Neuronal stem cell (in vitro differentiated cells): ENCODE results near the gene THSD4.

Experiments used
- DNase-seq: peaks from one replicate; pipeline ENCODE4 v3.0.0-alpha.2; 2013; ENCODE audit warnings: low spot score
- H2AFZ ChIP-seq: one replicate; pipeline ENCODE4 v1.6.1; 2013; ENCODE audit warnings: mild to moderate bottlenecking, low read length, inconsistent platforms
- H2AK5ac ChIP-seq: 2 replicates; pipeline ENCODE4 v1.6.1; 2013; ENCODE audit warnings: low read depth, mild to moderate bottlenecking, inconsistent platforms, low read length, moderate library complexity, mixed read lengths
- H2BK120ac ChIP-seq: 2 replicates; pipeline ENCODE4 v1.6.1; 2013; ENCODE audit warnings: low read depth, mild to moderate bottlenecking, inconsistent platforms, low read length, moderate library complexity, mixed read lengths
- H2BK12ac ChIP-seq: one replicate; pipeline ENCODE4 v1.6.1; 2013; ENCODE audit warnings: low read length, inconsistent platforms
- H2BK15ac ChIP-seq: 2 replicates; pipeline ENCODE4 v1.6.1; 2013; ENCODE audit warnings: mild to moderate bottlenecking, low read length, inconsistent platforms, mixed read lengths
- H2BK5ac ChIP-seq: one replicate; pipeline ENCODE4 v1.6.1; 2013; ENCODE audit warnings: inconsistent platforms, mild to moderate bottlenecking, low read length, moderate library complexity
- H3K14ac ChIP-seq: one replicate; pipeline ENCODE4 v1.6.1; 2013; ENCODE audit warnings: low read length, inconsistent platforms
- H3K18ac ChIP-seq: 2 replicates; pipeline ENCODE4 v1.6.1; 2013; ENCODE audit warnings: low read length, inconsistent platforms
- H3K23ac ChIP-seq: 2 replicates; pipeline ENCODE4 v1.6.1; 2013; ENCODE audit warnings: low read depth, mild to moderate bottlenecking, mixed read lengths, low read length, inconsistent platforms; ENCODE audit not compliant: poor library complexity
- H3K27ac ChIP-seq: replicated peaks from 3 replicates; pipeline ENCODE4 v1.5.1; 2013; ENCODE audit warnings: low read length, inconsistent platforms
- H3K27me3 ChIP-seq, 3 experiments: 2 replicates each; pipeline ENCODE4 v1.6.1; 2013; ENCODE audit warnings: low read length in 3 of 3, mild to moderate bottlenecking in 2 of 3, inconsistent platforms in 1 of 3, low read depth in 1 of 3, mixed read lengths in 1 of 3, moderate library complexity in 1 of 3; ENCODE audit not compliant: control insufficient read depth in 3 of 3, insufficient read depth in 3 of 3
- H3K36me3 ChIP-seq, 2 donors: replicated peaks in 1 of 2; 2 replicates each; pipeline ENCODE4 v1.6.1; 2013; ENCODE audit warnings: low read length in 2 of 2; ENCODE audit not compliant: control insufficient read depth in 2 of 2, insufficient read depth in 2 of 2
- H3K4ac ChIP-seq: 2 replicates; pipeline ENCODE4 v1.6.1; 2013; ENCODE audit warnings: inconsistent platforms, mild to moderate bottlenecking, low read length, moderate library complexity
- H3K4me1 ChIP-seq, 2 donors: 1 replicate in 1 of 2; 2 replicates in 1 of 2; pipeline ENCODE4 v1.6.1; 2013; ENCODE audit warnings: low read length in 2 of 2, low read depth in 1 of 2; ENCODE audit not compliant: control insufficient read depth in 2 of 2, insufficient read depth in 1 of 2
- H3K4me2 ChIP-seq: one replicate; pipeline ENCODE4 v1.6.1; 2013; ENCODE audit warnings: mild to moderate bottlenecking, low read length, inconsistent platforms; ENCODE audit not compliant: insufficient read depth, poor library complexity, severe bottlenecking
- H3K4me3 ChIP-seq, 2 donors: 2 replicates each; pipeline ENCODE4 v1.5.1; 2013; ENCODE audit warnings: low read length in 2 of 2, mild to moderate bottlenecking in 2 of 2, inconsistent platforms in 1 of 2, moderate library complexity in 1 of 2
- H3K79me1 ChIP-seq: one replicate; pipeline ENCODE4 v1.6.1; 2013; ENCODE audit warnings: low read depth, mild to moderate bottlenecking, inconsistent platforms, low read length, moderate library complexity
- H3K9ac ChIP-seq: one replicate; pipeline ENCODE4 v1.6.1; 2013; ENCODE audit warnings: mild to moderate bottlenecking, low read depth, low read length, inconsistent platforms; ENCODE audit not compliant: poor library complexity
- H3K9me3 ChIP-seq, 2 donors: replicated peaks in 1 of 2; 2 replicates each; pipeline versions ENCODE3 to v1.6.1; 2013; ENCODE audit warnings: low read length in 2 of 2, mild to moderate bottlenecking in 2 of 2, inconsistent platforms in 1 of 2, low read depth in 1 of 2, mixed read lengths in 1 of 2, moderate library complexity in 1 of 2; ENCODE audit not compliant: control insufficient read depth in 2 of 2, insufficient read depth in 1 of 2
- H4K8ac ChIP-seq: one replicate; pipeline ENCODE4 v1.6.1; 2013; ENCODE audit warnings: low read depth, mild to moderate bottlenecking, inconsistent platforms, low read length, moderate library complexity
- H4K91ac ChIP-seq: one replicate; pipeline ENCODE4 v1.6.1; 2013; ENCODE audit warnings: low read length, low read depth, mild to moderate bottlenecking, inconsistent platforms; ENCODE audit not compliant: poor library complexity
- WGBS, 2 donors: extraction: QIAGEN DNeasy Blood & Tissue Kit; methylation state at CpG; one replicate each; pipeline ENCODE4 v1.1.7; 2013; ENCODE audit warnings: missing lambda C conversion rate in 2 of 2, mixed read lengths in 1 of 2; ENCODE audit not compliant: insufficient read length in 2 of 2, insufficient replicate concordance in 1 of 2; ENCODE audit errors: extremely low coverage in 2 of 2; 5-methylcytosine and 5-hydroxymethylcytosine counted together

THSD4 gene

DNA sequence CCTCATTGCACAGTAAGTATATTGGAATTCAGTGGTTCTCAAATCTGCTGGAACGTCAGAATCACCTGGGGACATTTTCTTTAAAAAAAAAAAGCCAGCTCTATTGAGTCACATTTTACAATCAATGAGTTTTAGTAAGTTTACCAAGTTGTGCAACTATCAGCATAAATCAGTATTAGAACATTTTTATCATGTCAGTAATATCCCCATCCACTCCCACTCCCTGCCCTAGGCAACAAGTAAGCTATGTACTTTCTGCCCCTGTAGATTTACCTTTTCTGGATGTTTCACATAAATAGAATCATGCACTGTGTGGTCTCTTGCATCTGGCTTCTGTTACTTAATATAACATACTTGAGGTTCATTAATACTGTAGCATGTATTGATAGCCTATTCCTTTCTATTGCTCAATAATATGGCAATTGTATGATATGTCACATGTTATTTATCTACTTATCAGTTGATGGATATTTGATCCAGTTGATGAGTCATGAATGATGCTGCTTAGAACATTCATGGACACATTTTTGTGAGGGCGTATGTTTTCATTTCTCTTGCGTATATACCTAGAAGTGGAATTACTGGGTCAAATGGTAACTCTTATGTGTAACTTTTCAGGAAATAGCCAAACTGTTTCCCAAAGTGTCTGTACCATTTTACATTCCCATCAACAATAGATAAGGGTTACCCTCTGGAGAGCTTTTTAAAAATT is 180.5 kb downstream of the THSD4 start:
- Histone ChIP-seq H2BK12ac (no peak overlapping the region), H3K18ac (no peak overlapping the region), H3K4me1 (peaks cover 0 to 4% of the 10 kb centered on the region in 2 donors), H2BK120ac (no peak overlapping the region), H3K9ac (no peak overlapping the region), H3K9me3 (no peaks in the 10 kb centered on the region), H3K4me3 (no peak overlapping the region), H3K4me2 (no peak overlapping the region), H2AFZ (no peak overlapping the region), H2AK5ac (no peak overlapping the region), H3K79me1 (no peaks in the 10 kb centered on the region), H2BK5ac (no peak overlapping the region), H3K4ac (no peak overlapping the region), H4K91ac (no peak overlapping the region), H2BK15ac (no peak overlapping the region), H3K27ac (no peak overlapping the region), H3K14ac (no peak overlapping the region), H4K8ac (no peak overlapping the region), H3K23ac (no peak overlapping the region), H3K36me3 (no peaks in the 10 kb centered on the region), H3K27me3 (no peaks in the 10 kb centered on the region)
- WGBS, 2 donors = no CpG with 5 or more reads among the region's 3 CpGs
- no peak for DNase-seq

DNA sequence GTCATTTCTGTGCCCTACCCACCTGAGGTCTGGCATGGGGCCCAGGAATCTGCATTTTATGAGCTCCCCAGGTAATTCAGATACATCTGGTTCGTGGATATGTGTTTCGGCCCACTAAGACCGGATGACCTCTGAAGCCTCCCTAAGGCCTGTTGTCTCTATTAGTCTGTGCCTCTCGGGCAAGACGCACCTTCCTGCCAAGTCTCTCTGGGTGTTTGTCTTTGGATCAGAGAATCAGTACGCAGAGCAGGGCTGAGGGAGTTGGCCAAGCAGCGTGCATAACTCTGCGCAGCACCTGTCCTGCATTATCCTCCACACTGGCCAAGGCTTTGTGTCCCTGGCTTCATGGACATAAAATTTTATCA is 181.0 kb downstream of the THSD4 start:
- no peak overlapping the region for H2AFZ ChIP-seq
- no peak overlapping the region for H2BK120ac ChIP-seq
- no peak overlapping the region for H4K8ac ChIP-seq
- no peak overlapping the region for H2BK12ac ChIP-seq
- H3K14ac ChIP-seq = no peak overlapping the region
- WGBS, 2 donors = no CpG with 5 or more reads among the region's 8 CpGs
- H3K27ac ChIP-seq = no peak overlapping the region
- H3K4me3 ChIP-seq = no peak overlapping the region
- DNase-seq = no peak
- H3K9me3 ChIP-seq = no peaks in the 10 kb centered on the region
- no peak overlapping the region for H3K9ac ChIP-seq
- no peak overlapping the region for H3K4me2 ChIP-seq
- no peak overlapping the region for H2AK5ac ChIP-seq
- H3K79me1 ChIP-seq = no peaks in the 10 kb centered on the region
- H3K36me3 ChIP-seq = no peaks in the 10 kb centered on the region
- H3K18ac ChIP-seq = no peak overlapping the region
- no peak overlapping the region for H2BK15ac ChIP-seq
- no peak overlapping the region for H3K23ac ChIP-seq
- no peak overlapping the region for H4K91ac ChIP-seq
- peaks cover 0 to 4% of the 10 kb centered on the region in 2 donors for H3K4me1 ChIP-seq
- no peak overlapping the region for H3K4ac ChIP-seq
- H3K27me3 ChIP-seq = no peaks in the 10 kb centered on the region
- H2BK5ac ChIP-seq = no peak overlapping the region

DNA sequence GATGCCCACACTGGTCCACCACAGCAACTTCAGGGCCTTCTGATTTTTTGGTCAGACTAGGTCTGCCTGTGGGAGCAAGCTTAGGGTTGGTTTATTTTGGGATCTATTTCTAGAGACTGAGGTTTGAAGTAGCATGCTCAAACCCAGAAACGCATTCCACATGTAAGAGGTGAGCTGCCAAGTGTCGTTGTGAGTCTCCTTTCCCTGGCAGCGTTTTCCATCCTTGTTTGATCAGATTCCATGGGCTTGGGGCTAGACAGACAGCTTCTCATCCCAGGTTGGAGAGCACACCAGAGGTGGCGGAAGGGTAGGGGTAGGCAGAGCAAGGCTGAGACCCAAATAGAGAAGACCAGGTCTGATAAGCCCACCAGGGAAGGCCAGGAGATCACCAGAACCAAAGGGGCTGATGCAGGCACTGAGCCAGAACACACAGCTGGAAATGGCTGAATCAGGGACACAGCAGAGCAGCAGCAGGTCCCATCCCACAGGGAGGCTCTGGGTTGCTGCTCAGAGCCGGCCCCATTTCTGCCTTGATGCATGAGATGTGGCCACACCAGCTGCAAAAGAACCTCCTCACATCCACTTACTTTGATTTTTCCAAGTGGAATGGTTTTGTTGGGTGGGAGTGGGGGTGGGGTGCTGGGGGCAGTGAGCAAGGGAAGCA is 186.8 kb downstream of the THSD4 start:
- H3K9me3 ChIP-seq = no peaks in the 10 kb centered on the region
- H3K18ac ChIP-seq = peak overlapping the region; percentile 49
- no peak overlapping the region for H3K9ac ChIP-seq
- no peak overlapping the region for H4K8ac ChIP-seq
- H3K27me3 ChIP-seq = no peaks in the 10 kb centered on the region
- no peak overlapping the region for H2BK120ac ChIP-seq
- no peak overlapping the region for H3K14ac ChIP-seq
- H4K91ac ChIP-seq = peak overlapping the region; percentile 28
- DNase-seq = no peak
- H2BK12ac ChIP-seq = no peak overlapping the region
- no peaks in the 10 kb centered on the region for H3K79me1 ChIP-seq
- WGBS, 2 donors = no CpG with 5 or more reads among the region's 5 CpGs
- H3K36me3 ChIP-seq = no peaks in the 10 kb centered on the region
- H3K4me1 ChIP-seq = peaks cover 0 to 4% of the 10 kb centered on the region in 2 donors
- H2BK15ac ChIP-seq = peak overlapping the region; percentile 68
- no peak overlapping the region for H3K27ac ChIP-seq
- no peak overlapping the region for H3K4ac ChIP-seq
- no peak overlapping the region for H2BK5ac ChIP-seq
- no peak overlapping the region for H2AFZ ChIP-seq
- H2AK5ac ChIP-seq = no peak overlapping the region
- H3K23ac ChIP-seq = no peak overlapping the region
- no peak overlapping the region for H3K4me2 ChIP-seq
- H3K4me3 ChIP-seq = no peak overlapping the region

DNA sequence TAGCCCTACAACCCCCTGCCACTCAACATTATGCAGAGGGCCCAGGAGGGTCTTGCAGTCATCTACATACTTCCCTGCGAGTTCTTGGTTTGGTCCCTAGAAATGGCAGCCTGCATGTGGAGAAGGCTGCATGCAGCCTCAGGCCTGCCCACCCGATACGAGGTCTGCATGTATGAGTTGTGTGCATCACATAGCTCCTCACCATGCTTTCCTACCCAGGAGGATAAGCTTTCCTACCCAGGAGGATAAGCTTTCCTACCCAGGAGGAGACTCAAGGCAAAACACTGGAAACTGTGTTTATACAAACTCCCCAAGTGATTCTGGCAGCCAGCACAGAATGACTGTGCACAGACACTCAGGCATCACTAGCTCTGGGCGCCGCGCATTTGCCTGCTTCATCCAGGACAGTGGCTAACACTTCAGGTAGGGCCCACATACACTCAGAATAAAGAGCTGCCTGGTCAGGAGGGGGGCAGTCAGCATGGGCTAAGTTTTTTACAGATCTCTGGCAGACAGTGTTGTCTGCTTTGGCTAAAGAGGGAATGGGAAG is 187.7 kb downstream of the THSD4 start:
- Histone ChIP-seq H3K4me3 (no peak overlapping the region), H3K4me2 (no peak overlapping the region), H3K23ac (no peak overlapping the region), H4K91ac (no peak overlapping the region), H3K18ac (peak overlapping the region; percentile 74), H3K14ac (no peak overlapping the region), H3K79me1 (no peaks in the 10 kb centered on the region), H3K27ac (no peak overlapping the region), H3K4me1 (peaks cover 0 to 4% of the 10 kb centered on the region in 2 donors), H2BK120ac (no peak overlapping the region), H2AFZ (no peak overlapping the region), H2BK5ac (no peak overlapping the region), H3K27me3 (no peaks in the 10 kb centered on the region), H3K9ac (no peak overlapping the region), H2BK15ac (peak overlapping the region; percentile 68), H2AK5ac (no peak overlapping the region), H3K9me3 (peaks cover 0 to under 1% of the 10 kb centered on the region in 2 donors), H3K4ac (no peak overlapping the region), H4K8ac (no peak overlapping the region), H2BK12ac (no peak overlapping the region), H3K36me3 (no peaks in the 10 kb centered on the region)
- no CpG with 5 or more reads among the region's 6 CpGs for WGBS, 2 donors
- DNase-seq = no peak
